ENCODE measurements around the gene ONECUT2.
"Not testable (repeated sequence)": the region's sequence is repeated elsewhere in the genome, so short reads cannot be mapped to it uniquely, and the experiment has no call there.

The ONECUT2 gene

DNA sequence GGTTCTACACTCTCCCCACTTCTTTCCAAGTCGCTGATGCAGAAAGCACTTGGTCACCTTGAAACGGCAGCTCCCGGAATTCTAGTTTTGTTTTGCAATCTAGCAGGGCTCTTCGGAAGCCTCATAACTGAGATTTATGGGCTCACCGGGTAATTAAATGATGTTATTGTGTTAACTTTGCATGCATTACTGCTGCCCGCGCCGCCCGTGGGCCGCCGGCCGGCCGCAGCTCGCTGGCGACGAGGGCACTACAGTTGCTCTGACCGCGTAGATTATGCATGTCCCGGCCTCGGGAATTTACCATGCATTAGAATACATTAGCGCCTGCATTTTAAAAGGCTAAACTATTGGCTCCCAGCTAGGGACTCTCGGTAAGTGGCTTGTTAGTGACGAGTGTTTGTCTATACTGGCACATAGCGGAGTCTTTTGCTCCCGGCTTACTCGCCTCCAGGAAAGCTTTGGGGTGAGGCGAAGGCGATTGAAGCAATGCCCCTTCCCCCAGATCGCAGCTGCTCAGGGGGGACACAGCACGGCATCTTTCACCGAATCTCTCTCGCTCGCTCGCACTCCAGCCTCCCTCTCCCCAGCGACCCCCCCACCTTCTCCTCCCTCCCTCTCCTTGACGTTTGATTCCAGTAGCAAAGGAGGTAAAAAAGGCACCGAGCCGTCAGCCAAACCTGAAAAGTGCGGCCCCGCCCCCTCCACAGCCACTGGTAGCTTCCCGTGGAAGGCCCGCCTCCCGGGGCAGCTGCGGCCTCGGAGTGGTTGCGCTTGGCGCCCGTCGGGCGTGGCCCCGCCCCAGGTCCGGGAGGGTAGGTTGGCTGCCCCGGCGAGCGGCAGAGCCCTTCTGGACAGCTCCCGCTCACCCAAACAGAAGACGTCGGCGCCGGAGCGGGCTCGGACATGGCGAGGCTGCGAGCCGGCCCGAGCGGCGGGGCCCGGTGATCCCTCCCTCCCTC lies at the start of gene ONECUT2:
TSS of gene ONECUT2 (plus strand) at position 839 of the 959 bp plus-strand sequence. CDS start 343 bp downstream, outside the sequence.
- peak; percentile 26 for DNase-seq (ENCODE audit: low spot score)

DNA sequence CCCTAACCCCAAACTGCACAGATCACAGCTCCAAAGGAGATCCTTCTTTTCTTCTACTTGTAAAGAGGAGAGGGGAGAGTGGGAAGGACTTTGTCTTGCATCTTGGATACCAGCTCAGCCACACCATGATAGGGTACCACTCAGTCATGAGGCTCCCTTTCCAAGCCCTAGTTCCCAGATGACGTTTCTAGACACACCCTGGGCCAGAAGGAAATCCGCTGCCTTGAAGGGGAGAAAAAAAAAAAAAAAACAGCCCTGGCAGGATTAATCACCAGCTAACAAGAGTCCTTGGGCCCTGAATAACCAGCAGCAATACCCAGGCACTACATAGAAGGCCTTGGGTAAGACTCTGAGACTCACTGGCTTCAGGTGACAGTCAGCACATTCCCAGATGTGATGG lies 45.9 kb upstream of the ONECUT2 start:
- DNase-seq (ENCODE audit: low spot score), result no peak

DNA sequence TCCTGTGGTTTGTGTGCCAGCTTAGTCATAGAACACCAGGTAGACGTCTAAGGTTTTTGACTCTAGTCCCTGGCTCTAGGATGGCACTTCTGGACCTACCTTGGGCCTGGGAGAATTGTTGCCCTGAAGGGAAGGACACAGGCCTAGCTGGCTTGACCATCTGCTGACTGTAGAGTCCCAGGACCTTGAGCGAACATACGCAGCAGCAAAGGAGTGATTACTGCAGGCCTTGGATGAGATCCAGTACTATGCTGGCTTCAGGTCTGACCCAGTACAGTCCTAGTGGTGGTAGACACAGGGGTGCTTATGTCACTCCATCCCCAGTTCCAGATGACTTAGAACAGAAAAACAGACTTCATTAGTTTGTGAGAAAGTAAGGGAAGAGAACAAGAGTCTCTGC lies 45.1 kb upstream of the ONECUT2 start:
- DNase-seq (ENCODE audit: low spot score), result no peak

- DNase-seq (ENCODE audit: low spot score), result not testable (repeated sequence)
These were observed 40.4 kb upstream of the ONECUT2 start for GRCh38 chr18:57394749-57395148.

DNA sequence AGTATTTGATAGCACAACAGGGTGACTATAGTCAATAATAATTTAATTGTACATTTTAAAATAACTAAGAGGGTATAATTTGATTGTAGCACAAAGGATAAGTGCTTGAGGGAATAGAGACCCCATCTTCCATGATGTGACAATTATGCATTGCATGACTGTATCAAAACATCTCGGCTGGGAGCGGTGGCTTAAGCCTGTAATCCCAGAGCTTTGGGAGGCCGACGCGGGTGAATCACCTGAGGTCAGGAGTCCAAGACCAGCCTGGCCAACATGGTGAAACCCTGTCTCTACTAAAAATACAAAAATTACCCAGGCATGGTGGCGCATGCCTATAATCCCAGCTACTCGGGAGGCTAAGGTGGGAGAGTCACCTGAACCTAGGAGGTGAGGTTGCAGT lies 38.3 kb upstream of the ONECUT2 start:
- DNase-seq (ENCODE audit: low spot score), result not testable (repeated sequence)

DNA sequence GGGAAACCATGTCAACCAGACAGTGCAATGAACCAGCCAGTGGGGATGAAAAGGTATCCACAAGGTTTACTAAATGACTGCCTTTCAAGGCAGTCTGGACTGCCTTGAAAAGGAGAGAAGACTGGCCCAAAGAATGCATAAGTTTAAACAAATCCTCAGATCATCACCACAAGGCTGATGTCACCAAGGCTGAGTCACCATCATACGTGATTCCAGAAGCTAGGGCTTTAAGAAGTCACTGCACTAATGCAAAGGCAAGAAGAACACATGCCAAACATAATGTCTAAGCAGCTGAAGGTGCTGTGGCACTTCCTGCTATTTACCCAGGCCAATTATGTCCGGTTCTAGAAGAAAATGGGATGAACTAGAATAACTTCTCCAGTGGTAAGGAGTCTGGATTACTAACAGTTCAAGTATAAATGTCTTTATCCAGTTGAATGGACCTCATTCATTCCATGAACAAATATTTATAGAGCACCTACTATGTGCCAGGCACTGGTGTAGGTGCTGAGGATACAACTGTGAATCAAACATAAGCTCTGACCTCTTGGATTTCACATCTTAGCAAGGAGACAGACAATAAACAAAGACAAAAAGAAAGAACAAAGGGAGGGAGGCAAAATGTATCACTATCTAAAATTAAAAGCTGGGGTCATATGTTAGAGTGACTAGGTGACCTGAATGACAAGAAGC lies 37.6 kb upstream of the ONECUT2 start:
- DNase-seq (ENCODE audit: low spot score), result no peak

GRCh38 chr18:57404345-57404744 lies 30.8 kb upstream of the ONECUT2 start:
- DNase-seq (ENCODE audit: low spot score), result no peak

DNA sequence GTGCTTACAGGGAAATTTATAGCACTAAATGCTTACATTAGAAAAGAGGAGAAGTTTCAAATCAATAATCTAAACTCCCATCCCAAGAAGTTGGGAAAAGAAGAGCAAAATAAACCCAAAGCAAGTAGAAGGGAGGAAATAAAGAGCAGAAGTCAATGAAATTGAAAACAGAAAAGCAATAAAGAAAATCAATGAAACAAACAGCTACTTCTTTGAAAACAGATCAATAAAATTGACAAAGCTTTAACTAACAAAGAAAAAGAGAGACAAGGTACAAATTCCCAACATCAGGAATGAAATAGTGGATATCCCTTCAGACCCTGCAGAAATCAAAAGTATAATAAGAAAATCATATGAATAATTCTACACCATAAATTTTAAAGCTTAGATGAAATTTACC lies 25.5 kb upstream of the ONECUT2 start:
- DNase-seq (ENCODE audit: low spot score), result no peak

DNA sequence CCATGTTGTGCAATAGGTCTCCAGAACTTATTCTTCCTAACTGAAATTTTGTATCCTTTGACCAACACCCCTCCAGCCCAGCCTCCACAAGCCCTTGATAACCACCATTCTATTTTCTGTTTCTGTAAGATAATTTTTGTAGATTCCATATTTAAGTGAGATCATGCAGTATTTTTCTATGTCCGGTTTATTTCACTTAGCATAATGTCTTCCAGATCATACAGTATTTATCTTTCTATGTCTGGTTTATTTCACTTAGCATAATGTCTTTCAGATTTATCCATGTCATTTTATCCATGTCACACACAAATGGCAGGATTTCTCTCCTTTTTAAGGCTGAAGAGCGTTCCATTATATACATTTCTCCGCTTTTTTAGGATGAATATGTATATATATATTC lies 24.4 kb upstream of the ONECUT2 start:
- DNase-seq (ENCODE audit: low spot score), result no peak

DNA sequence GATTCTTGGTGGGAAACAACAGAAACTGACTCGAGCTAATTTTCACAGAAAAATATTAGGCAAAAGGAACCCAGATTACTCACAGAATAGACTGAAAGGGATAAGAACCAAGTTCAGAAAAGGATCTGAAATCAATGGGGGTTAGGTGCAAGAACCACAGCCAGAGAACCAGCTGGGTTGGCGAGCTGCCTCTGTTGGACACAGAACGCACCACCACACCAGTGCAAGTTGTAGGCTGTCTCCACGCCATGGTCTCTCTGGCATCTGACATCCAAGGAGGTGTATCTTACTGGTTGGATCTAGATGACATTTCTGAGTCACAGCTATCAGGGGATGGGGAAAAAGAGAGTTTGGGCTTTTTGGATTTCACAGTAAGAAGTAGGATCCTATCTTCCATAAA lies 18.6 kb upstream of the ONECUT2 start:
- no peak for DNase-seq (ENCODE audit: low spot score)

DNA sequence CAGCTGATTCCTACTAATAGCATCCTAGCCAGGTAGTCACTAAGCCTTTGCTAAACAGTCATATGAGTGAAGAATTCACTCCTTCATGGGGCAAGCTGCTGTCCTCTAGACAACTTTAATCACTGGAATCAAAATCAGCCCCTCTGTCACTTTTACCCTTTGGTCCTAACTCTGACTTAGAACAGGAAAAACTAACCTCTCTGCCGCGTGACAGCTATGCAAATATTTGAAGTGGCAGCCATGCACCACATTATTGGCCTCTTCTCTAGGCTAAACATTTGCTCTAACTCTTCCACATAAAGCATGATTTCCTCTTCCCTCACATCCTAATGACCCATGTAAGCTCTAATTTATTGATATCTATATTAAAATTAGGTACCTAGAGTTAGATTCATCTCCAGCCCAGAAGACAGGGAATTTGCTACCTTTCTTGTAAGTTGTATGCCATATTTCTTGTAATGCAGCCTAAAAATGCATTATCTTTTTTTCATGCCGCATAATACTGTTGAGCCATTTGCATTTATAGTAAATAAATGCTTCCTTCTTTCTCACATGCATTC lies 12.8 kb upstream of the ONECUT2 start:
- no peak for DNase-seq (ENCODE audit: low spot score)

DNA sequence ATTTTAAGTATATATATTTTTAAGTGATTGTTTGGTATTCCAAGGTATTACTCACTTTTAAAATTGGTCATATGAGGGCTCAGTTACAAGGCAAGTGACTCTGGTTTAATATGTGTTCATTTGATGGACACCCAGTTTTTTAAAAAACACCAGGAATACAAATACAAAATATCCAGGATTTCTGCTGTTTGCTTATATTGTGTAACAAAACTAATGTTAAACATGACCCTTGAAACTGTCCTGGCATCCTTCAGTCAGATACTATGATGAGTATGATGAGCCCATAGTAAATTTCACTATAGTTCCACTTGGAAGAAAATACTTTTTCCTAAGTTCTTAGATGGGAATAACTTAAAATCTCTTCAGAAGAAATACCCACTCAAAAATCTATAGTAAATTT lies 11.4 kb upstream of the ONECUT2 start:
- DNase-seq (ENCODE audit: low spot score), result no peak

GRCh38 chr18:57425096-57425495 lies 10.1 kb upstream of the ONECUT2 start:
- DNase-seq (ENCODE audit: low spot score), result no peak

DNA sequence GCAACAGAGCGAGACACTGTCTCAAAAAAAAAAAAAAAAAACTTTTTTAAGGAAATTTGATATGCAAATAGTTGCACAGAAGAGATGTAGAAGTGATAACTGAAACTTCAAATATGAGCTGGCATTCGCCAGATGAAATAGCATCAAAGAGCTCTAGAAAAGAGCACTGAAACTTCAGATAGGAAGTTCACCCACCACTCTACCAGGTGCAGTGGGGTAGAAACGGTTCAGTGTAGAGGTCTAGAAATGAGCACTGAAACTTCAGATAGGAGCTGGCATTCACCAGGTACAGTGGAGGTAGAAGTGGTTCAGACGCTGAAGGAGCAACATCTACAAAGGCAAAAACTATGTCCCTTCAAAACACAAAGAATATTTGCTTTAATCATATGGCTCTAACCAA lies 9.0 kb upstream of the ONECUT2 start:
- DNase-seq (ENCODE audit: low spot score), result no peak

- no peak for DNase-seq (ENCODE audit: low spot score)
These were observed 7.6 kb upstream of the ONECUT2 start for GRCh38 chr18:57427429-57428201.

GRCh38 chr18:57428221-57429150 lies 6.7 kb upstream of the ONECUT2 start:
- no peak for DNase-seq (ENCODE audit: low spot score)

GRCh38 chr18:57429167-57430078 lies 5.8 kb upstream of the ONECUT2 start:
- DNase-seq (ENCODE audit: low spot score), result no peak

- no peak for DNase-seq (ENCODE audit: low spot score)
These were observed 4.8 kb upstream of the ONECUT2 start for GRCh38 chr18:57430079-57431001.

DNA sequence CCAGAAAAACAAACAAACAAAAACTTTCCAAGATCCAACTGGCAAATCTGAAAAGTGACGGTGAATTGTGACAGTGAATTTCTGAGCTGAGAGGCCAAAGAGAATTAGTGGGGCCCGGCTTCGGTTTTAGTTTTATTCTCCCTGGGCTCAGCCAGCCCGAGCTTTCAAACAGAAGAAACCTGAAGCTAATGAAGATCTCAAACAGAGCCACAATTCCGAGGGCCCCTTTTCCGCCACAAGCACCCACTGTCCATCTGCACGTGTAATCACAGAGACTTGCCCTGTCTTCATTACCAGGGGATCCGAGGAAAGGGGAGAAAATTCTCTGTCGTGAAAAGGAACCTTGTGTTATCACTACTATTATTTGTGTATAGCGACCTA lies 4.2 kb upstream of the ONECUT2 start:
- no peak for DNase-seq (ENCODE audit: low spot score)
